Measurements from ENCODE around the gene CDC20.
A peak's percentile ranks its signal among the peaks of the same experiment; 100 is the strongest.

Gene CDC20

DNA sequence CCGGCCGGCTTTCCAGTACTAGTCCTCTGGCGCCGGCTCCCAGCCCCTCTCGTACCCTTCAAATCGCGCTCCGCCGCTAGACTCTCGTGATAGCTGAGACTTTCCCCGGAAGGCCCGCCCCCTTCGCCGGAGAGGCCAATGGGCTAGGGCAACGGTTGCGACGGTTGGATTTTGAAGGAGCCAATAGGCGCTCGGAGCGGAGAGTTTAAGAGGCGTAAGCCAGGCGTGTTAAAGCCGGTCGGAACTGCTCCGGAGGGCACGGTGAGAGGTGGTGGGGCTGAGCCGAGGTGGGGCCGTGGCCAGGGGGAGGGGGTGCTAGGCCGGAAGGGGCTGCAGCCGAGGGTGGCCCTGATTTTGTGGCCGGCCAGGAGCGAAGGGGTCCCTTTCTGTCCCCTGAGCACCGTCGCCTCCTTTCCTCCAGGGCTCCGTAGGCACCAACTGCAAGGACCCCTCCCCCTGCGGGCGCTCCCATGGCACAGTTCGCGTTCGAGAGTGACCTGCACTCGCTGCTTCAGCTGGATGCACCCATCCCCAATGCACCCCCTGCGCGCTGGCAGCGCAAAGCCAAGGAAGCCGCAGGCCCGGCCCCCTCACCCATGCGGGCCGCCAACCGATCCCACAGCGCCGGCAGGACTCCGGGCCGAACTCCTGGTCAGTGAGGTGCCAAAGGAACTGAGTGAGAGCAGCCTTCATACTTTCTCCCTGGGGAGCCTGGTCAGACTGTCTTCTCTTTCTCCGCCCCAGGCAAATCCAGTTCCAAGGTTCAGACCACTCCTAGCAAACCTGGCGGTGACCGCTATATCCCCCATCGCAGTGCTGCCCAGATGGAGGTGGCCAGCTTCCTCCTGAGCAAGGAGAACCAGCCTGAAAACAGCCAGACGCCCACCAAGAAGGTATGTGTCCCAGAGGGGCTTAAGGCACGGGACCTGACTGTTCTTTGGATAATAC lies at the start of gene CDC20:
Gene CDC20 (plus strand): TSS at position 236 of the 948 bp plus-strand sequence. CDS start 235 bp downstream, at position 471.
- DNase-seq = peak; percentile 48 to 99 (median 94)

DNA sequence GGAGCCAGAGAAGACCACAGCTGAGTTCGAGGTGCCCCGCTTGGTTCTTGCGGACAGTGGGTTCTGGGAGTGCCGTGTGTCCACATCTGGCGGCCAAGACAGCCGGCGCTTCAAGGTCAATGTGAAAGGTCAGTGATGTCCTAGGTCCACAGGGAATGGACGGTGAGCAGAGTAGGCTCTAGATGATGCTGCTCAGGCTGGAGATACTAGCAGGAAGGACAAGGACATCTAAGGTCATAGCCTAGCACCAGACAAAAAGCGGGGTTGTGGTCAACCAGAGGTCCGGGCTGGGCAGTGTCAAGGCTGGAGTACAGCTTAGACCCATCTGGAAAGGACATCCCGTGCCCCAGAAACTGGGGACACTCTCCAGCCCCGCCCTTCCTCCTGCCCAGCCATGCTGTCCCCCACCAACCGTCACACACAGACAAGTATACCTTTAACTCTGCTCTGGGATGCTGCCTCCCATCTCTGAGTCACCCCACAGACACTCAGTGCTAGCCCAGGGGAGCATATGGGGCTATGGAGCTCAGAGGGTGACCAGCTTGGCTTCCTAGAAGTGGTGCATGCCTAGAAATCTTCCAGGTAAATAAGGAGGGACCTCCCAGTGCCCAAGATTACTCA lies 49.3 kb upstream of the CDC20 start:
- DNase-seq = no peak

DNA sequence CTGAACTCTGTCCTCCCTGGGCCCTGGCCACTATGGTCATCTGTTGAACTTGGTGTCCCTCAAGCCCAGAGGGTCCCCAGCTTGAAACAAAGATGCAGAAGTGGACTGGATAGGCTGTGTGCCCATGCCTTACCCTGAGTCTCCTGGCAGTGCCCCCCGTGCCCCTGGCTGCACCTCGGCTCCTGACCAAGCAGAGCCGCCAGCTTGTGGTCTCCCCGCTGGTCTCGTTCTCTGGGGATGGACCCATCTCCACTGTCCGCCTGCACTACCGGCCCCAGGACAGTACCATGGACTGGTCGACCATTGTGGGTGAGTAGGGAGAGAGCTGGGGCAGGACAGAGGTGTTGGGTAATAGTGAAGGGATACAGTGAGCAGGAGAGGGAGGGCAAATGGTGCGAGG lies 47.3 kb upstream of the CDC20 start:
- no peak for DNase-seq

DNA sequence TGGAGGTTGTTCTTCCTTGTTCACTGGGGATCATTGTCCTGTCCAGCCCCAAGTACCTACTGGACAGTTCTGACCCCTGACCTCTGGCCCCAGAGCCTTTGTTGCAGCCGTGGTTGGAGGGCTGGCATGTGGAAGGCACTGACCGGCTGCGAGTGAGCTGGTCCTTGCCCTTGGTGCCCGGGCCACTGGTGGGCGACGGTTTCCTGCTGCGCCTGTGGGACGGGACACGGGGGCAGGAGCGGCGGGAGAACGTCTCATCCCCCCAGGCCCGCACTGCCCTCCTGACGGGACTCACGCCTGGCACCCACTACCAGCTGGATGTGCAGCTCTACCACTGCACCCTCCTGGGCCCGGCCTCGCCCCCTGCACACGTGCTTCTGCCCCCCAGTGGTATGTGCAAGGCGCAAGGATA lies 46.6 kb upstream of the CDC20 start:
- no peak for DNase-seq

DNA sequence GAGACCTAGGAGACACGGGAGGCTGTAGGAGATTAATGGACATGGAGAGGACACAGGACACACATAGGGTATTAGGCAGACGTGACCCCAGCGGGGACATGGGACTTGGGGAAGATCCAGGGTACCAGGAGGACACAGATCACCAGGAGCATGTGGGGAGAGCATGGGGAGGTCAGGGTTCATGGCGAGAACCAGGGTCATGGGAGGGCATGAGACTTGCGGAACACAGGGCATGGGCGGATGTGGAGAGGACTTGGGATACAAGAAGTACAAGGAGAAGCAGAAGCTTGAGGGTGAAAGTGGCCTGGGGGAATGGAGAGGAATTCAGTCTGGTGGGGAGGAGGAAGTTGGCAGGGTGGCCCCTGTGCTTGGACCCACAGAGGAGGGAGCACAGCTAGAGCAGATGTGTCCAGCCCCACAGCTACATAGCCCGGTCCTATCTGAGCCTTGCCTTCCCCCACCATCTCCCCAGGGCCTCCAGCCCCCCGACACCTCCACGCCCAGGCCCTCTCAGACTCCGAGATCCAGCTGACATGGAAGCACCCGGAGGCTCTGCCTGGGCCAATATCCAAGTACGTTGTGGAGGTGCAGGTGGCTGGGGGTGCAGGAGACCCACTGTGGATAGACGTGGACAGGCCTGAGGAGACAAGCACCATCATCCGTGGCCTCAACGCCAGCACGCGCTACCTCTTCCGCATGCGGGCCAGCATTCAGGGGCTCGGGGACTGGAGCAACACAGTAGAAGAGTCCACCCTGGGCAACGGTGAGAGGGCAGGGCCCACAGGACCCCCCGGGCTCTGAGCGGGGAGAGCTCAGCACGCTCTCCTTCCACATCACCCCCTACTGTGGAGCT lies 45.9 kb upstream of the CDC20 start:
- DNase-seq = no peak

DNA sequence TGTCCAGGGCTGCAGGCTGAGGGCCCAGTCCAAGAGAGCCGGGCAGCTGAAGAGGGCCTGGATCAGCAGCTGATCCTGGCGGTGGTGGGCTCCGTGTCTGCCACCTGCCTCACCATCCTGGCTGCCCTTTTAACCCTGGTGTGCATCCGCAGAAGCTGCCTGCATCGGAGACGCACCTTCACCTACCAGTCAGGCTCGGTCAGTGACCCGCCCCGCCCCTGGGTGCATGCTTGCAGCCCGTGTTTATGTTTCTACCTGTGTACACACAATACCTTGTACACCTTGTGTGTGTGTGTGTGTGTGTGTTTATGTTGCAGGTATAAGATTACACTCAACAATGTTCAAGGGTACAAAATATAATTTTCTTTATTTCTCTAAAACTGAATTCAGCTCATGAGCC lies 45.0 kb upstream of the CDC20 start:
- no peak for DNase-seq

DNA sequence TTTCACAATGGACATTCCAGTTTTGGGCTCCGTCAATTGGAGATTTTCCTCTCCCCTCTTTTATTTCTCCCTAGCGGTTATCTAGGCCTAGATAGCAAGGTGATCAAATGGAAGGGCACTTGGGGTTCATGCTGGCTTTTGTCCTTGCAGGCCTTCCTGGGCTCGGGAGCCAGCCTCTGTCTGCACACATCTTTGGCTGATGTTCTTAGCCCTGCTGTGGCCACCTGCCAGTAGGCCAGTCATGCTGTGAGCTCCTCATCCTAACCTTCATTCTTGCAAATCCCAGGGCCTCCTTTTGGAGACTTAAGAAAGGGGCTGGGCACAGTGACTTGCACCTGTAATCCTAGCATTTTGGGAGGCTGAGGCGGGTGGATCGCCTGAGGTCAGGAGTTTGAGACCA lies 44.5 kb upstream of the CDC20 start:
- no peak for DNase-seq

DNA sequence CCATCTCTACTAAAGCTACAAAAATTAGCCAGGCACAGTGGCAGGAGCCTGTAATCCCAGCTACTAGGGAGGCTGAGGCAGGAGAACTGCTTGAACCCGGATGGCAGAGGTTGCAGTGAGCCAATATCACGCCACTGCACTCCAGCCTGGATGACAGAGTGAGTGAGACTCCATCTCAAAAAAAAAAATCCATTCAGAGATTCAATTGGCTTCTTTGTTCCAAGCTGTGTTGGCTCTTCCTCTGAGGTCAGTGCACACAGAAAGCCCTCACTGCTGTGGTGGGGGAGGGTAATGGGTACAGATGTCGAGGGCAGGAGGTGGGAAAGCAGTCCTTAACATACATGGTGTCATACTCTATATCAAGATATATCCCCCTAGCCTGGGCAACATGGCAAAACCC lies 43.3 kb upstream of the CDC20 start:
- DNase-seq = peak in 36 of 56 donors; percentile 7 to 69 (median 40)

DNA sequence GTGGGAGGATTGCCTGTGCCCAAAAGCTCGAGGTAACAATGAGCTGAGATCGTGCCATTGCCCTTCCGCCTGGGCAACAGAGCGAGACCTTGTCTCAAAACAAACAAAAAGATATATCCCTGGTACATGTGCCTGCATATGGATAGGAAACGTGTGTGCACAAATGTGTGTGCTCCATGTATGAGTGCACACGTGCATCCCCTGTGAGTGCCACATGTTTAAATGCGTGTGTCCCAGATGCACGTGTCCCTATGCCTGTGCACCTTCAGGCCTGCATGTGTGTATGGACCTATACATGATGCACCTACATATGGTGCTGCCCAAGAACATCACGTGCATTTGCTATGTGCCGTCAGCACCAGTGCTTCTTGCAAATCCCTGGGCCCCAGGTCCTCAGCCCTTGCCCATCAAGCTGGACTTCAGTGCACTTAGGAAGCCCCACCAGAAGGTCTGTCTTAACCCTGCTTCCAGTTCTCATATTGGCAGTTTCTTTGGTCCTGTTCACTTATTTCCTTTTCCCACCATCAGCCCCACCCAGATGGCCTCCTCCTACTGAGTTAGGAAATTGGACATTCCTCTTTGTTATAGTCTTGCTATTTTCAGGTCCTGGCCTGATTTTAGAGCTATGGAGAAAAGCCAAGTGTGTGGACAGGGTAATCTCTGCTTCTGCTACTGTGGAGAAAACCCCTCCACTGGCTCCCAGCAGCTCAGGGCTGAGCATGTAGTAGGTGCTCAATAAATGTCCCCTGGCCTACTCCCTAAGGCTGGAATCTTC lies 42.6 kb upstream of the CDC20 start:
- no peak for DNase-seq

DNA sequence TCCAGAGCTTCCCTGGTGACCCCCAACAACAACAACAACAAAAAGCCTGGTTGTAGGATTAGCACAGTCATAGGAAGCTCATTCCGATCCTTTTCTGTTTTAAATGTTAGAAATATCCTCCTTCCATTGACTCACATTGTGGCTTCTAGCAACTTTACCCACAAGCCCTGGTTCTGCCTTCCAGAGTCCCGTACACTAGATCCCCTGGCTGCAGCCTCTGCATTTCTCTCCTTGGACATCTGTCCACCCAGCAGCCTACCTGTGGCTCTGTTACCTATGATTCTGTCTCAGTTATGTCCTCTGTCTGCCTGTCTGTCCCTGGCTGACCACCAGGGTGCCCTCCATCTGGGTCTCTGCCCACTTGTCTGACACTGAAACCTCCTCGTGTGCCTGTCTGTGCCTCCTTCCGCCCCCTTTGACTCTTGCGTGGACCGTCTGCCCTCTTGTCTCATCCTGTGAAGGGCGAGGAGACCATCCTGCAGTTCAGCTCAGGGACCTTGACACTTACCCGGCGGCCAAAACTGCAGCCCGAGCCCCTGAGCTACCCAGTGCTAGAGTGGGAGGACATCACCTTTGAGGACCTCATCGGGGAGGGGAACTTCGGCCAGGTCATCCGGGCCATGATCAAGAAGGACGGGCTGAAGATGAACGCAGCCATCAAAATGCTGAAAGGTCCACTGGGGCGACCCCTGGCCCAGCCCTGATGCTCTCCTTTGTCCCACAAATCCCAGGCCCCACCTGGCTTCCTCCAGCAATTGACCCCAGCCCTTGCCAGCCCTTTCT lies 41.9 kb upstream of the CDC20 start:
- DNase-seq = no peak

DNA sequence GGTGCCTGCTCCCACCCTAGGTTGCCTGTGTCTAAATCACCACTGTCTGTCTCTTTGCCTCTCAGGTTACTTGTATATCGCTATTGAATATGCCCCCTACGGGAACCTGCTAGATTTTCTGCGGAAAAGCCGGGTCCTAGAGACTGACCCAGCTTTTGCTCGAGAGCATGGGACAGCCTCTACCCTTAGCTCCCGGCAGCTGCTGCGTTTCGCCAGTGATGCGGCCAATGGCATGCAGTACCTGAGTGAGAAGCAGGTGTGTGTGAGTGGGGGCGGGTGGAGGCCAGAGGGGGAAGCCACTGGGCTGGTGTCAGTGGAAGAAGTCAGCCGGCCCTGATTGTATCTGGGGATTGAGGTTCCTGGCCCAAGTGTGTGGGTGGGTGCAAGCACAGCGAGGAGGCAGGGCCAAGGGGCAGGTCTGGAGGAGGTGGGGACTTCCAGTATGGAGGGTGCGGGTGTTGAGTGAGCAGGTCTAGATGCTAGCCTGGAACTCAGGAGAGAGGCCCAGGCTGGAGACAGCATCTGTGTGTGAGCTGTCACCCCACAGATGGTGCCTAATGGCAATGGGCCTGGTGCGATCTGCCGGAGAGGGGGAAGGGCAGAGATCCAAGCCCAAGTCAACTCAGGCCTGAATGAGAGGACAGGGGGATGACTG lies 40.8 kb upstream of the CDC20 start:
- peak in 47 of 56 donors; percentile 13 to 82 (median 54) for DNase-seq

DNA sequence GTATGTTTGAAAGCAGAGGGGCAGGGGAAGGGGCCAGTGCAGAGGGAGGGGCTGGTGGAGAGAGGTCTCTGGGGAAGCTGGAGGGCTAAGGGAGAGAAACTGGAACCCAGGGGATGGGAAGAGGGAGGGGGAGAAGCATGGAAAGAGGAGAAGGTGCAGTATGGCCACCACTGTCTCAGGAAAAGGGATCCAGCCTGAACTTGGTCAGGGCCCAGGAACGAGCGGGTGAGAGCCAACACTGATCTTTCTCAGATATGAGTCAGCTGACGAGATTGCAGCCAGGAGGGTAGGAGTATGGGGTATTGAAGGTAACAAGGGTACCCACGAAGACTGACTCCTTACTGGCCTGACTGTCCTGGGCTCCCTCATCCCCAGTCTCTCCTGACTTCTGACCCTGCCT lies 40.0 kb upstream of the CDC20 start:
- no peak for DNase-seq

DNA sequence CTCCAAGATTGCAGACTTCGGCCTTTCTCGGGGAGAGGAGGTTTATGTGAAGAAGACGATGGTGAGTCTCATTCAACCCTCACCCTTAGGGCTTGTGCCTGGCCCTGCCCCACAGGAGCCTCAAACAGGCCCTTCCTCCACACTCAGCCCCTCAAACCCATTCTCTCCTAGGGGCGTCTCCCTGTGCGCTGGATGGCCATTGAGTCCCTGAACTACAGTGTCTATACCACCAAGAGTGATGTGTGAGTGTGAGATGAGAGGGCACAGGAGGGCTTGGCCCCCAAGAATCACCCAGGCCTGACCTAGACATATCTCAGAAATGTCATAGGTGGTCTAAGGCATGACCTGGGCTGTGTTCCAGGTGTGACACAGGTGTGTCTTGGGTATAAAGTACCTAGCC lies 39.5 kb upstream of the CDC20 start:
- no peak for DNase-seq

DNA sequence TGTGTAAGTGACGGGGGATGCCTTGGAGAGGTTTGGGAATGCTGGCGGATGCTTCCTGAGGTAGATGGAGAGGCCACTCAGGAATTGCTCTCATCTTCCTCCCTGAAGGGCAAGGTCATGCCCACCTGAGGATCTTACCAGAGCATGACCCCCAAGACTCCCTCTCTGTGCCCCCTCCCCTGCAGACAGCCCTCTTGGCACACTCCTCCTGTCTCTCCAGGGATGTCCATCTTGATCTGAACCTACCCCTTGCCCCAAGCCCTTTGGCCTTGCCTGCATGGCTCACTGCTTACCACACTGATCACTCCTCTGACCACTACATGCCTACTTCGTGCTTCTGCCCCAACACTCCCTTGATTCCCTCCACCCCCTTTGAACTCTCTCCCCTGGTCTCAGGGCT lies 39.0 kb upstream of the CDC20 start:
- no peak for DNase-seq

DNA sequence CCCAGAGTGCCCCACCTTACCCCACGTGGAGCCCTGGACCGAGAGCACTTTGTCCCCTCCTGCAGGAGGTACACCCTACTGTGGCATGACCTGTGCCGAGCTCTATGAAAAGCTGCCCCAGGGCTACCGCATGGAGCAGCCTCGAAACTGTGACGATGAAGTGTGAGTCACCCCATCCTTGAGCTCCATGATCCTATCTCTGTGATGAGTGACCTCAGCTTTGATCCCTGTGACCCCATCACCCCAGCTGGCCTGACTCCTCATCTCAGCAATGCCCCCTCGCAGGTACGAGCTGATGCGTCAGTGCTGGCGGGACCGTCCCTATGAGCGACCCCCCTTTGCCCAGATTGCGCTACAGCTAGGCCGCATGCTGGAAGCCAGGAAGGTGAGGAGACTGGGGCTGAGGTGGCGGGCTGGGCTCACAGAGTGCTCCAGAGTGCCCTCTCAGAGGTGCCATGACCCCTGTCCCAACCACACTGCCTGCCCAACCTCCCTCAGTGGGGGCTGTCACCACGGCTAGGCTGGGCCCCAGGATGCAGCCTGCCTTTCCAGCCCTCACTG lies 37.4 kb upstream of the CDC20 start:
- no peak for DNase-seq

DNA sequence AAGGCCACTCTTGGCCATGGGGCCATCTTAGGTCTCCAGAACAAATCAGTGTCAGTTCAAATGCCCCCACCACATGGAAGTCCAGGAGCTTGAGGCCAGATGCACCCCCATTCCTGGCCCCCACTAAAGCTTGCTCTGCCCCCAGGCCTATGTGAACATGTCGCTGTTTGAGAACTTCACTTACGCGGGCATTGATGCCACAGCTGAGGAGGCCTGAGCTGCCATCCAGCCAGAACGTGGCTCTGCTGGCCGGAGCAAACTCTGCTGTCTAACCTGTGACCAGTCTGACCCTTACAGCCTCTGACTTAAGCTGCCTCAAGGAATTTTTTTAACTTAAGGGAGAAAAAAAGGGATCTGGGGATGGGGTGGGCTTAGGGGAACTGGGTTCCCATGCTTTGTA lies 36.3 kb upstream of the CDC20 start:
- no peak for DNase-seq

DNA sequence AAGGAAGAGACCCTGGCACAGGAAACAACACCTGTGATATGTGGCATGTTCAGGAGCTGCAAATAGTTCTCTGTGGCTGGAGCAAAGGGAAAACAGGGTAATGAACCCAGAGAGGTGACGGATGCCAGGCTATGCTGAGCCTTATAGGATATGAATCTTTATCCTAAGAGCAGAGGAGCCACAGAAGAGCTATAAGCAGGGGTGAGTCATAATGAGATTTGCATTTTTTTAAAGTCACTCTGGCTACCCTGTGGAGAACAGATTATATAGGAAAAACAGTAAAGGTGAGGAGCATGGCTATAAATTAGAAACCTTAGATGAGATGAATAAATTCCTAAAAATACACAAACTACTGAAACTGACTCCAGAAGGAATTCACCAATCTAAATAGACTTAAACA lies 34.0 kb upstream of the CDC20 start:
- DNase-seq = no peak

DNA sequence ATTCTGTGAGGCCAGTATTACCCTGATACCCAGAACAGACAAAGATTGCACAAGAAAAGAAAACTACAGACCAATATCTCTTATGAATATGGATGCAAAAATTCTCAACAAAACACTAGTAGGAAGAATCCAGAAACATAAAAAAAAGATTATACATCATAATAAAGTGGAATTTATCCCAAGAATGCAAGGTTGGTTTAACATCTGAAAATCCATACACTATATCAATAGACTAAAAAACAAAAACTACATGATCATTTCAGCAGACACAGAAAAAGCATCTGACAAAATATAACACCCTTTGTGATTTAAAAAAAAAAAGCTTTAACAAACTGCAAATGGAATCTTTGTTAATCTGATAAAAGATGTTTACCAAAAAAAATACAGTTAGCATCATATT lies 33.4 kb upstream of the CDC20 start:
- no peak for DNase-seq

DNA sequence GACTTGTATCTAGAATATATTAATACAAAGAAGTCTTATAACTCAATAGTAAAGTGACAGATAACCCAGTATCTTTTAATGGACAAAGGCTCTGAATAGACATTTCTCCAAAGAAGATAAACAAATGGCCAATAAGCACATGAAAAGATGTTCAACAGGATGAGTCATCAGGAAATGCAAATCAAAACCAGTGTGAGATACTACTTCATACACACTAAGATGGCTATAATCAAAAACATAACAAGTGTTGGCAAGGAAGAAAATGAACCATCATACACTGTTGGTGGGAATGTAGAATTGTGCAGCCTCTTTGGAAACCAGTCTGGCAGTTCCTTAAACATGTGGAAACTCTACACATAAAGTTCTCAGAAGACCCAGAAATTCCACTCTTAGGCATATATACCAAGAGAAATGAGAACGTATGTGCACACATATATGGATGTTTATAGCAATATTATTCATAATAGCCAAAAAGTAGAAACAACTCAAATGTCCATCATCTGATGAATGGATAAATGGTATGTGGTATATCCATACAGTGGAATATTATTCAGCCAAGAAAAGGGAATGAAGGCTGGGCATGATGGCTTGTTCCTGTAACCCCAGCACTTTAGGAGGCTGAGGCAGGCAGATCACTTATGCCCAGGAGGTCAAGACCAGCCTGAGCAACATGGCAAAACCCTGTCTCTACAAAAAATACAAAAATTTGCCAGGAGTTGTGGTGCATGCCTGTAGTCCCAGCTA lies 31.1 kb upstream of the CDC20 start:
- DNase-seq = no peak

Measured in nucleus accumbens (tissue), 56 donors.